Stimulated activated naive CD8-positive, alpha-beta T cell treated with anti-CD3 and anti-CD28 coated beads, Interleukin-15, Interleukin-2, amounts not matched to agents 100 ng/mL and 50 ng/mL, for 24 hours (primary cell): ENCODE measurements around the gene VAT1L.
"Not testable (repeated sequence)": the region's sequence is repeated elsewhere in the genome, so short reads cannot be mapped to it uniquely, and the experiment has no call there.

Source experiments
- H3K27ac Mint-ChIP-seq: one replicate; pipeline ENCODE4 v1.8.0; 2021; ENCODE audit warnings: mild to moderate bottlenecking, mixed read lengths
- H3K27me3 Mint-ChIP-seq: one replicate; pipeline ENCODE4 v1.8.0; 2021; ENCODE audit warnings: mixed read lengths
- H3K36me3 Mint-ChIP-seq: one replicate; pipeline ENCODE4 v1.8.0; 2021; ENCODE audit warnings: low read depth, mixed read lengths
- H3K4me1 Mint-ChIP-seq: one replicate; pipeline ENCODE4 v1.8.0; 2021; ENCODE audit warnings: low read depth, mixed read lengths
- H3K4me3 Mint-ChIP-seq: one replicate; pipeline ENCODE4 v1.8.0; 2021; ENCODE audit warnings: mild to moderate bottlenecking, mixed read lengths
- H3K9me3 Mint-ChIP-seq: one replicate; pipeline ENCODE4 v1.8.0; 2021; ENCODE audit warnings: mixed read lengths

VAT1L gene

GRCh38 chr16:77947590-77947989, 159.2 kb downstream of the VAT1L start:
- H3K27me3 Mint-ChIP-seq, result peaks cover 15% of the 10 kb centered on the region
- not testable (repeated sequence) for H3K4me3 Mint-ChIP-seq, H3K4me1 Mint-ChIP-seq, H3K27ac Mint-ChIP-seq, H3K9me3 Mint-ChIP-seq, H3K36me3 Mint-ChIP-seq

- H3K27ac Mint-ChIP-seq, result no peak overlapping the region
- H3K9me3 Mint-ChIP-seq, result no peaks in the 10 kb centered on the region
- H3K4me3 Mint-ChIP-seq, result no peak overlapping the region
- no peaks in the 10 kb centered on the region for H3K4me1 Mint-ChIP-seq
- H3K27me3 Mint-ChIP-seq, result peaks cover 15% of the 10 kb centered on the region
- H3K36me3 Mint-ChIP-seq, result no peaks in the 10 kb centered on the region
These were observed 160.5 kb downstream of the VAT1L start for GRCh38 chr16:77948835-77949234.

GRCh38 chr16:77949445-77949844, 161.1 kb downstream of the VAT1L start:
- Mint-ChIP-seq H3K4me1 (no peaks in the 10 kb centered on the region), H3K27me3 (peaks cover 15% of the 10 kb centered on the region), H3K4me3 (no peak overlapping the region), H3K9me3 (no peaks in the 10 kb centered on the region), H3K27ac (no peak overlapping the region), H3K36me3 (no peaks in the 10 kb centered on the region)

GRCh38 chr16:77951788-77952187, 163.4 kb downstream of the VAT1L start:
- H3K4me1 Mint-ChIP-seq, result no peaks in the 10 kb centered on the region
- peaks cover 12% of the 10 kb centered on the region for H3K27me3 Mint-ChIP-seq
- H3K9me3 Mint-ChIP-seq, result no peaks in the 10 kb centered on the region
- no peak overlapping the region for H3K4me3 Mint-ChIP-seq
- no peaks in the 10 kb centered on the region for H3K36me3 Mint-ChIP-seq
- H3K27ac Mint-ChIP-seq, result no peak overlapping the region

GRCh38 chr16:77955127-77955526, 166.8 kb downstream of the VAT1L start:
- no peaks in the 10 kb centered on the region for H3K4me1 Mint-ChIP-seq
- no peak overlapping the region for H3K4me3 Mint-ChIP-seq
- no peaks in the 10 kb centered on the region for H3K9me3 Mint-ChIP-seq
- H3K27ac Mint-ChIP-seq, result no peak overlapping the region
- no peaks in the 10 kb centered on the region for H3K36me3 Mint-ChIP-seq
- peaks cover 7% of the 10 kb centered on the region for H3K27me3 Mint-ChIP-seq

- H3K27me3 Mint-ChIP-seq, result peaks cover 11% of the 10 kb centered on the region
- no peaks in the 10 kb centered on the region for H3K4me1 Mint-ChIP-seq
- H3K9me3 Mint-ChIP-seq, result no peaks in the 10 kb centered on the region
- H3K27ac Mint-ChIP-seq, result no peak overlapping the region
- no peak overlapping the region for H3K4me3 Mint-ChIP-seq
- H3K36me3 Mint-ChIP-seq, result no peaks in the 10 kb centered on the region
These were observed 167.9 kb downstream of the VAT1L start for GRCh38 chr16:77956231-77956630.

GRCh38 chr16:77960766-77961165, 172.4 kb downstream of the VAT1L start:
- Mint-ChIP-seq H3K4me3 (no peak overlapping the region), H3K27me3 (peaks cover 29% of the 10 kb centered on the region), H3K27ac (no peak overlapping the region)

GRCh38 chr16:77961814-77962213, 173.4 kb downstream of the VAT1L start:
- Mint-ChIP-seq H3K4me1 (no peaks in the 10 kb centered on the region), H3K9me3 (no peaks in the 10 kb centered on the region), H3K4me3 (no peak overlapping the region), H3K27ac (no peak overlapping the region), H3K36me3 (no peaks in the 10 kb centered on the region), H3K27me3 (peaks cover 33% of the 10 kb centered on the region)

More at GRCh38 chr16:77960766-77961165, 172.4 kb downstream of the VAT1L start:
- Mint-ChIP-seq H3K4me1 (no peaks in the 10 kb centered on the region), H3K9me3 (no peaks in the 10 kb centered on the region), H3K36me3 (no peaks in the 10 kb centered on the region)

GRCh38 chr16:77962689-77963088, 174.3 kb downstream of the VAT1L start:
- Mint-ChIP-seq H3K9me3 (no peaks in the 10 kb centered on the region), H3K36me3 (no peaks in the 10 kb centered on the region), H3K27me3 (peaks cover 33% of the 10 kb centered on the region), H3K4me3 (no peak overlapping the region), H3K4me1 (no peaks in the 10 kb centered on the region), H3K27ac (no peak overlapping the region)

GRCh38 chr16:77963185-77964044, 175.1 kb downstream of the VAT1L start:
- Mint-ChIP-seq H3K27me3 (peaks cover 30% of the 10 kb centered on the region), H3K4me3 (no peak overlapping the region), H3K27ac (no peak overlapping the region), H3K36me3 (no peaks in the 10 kb centered on the region), H3K9me3 (no peaks in the 10 kb centered on the region), H3K4me1 (no peaks in the 10 kb centered on the region)

- H3K27ac Mint-ChIP-seq, result no peak overlapping the region
- H3K4me1 Mint-ChIP-seq, result no peaks in the 10 kb centered on the region
- H3K9me3 Mint-ChIP-seq, result no peaks in the 10 kb centered on the region
- H3K4me3 Mint-ChIP-seq, result no peak overlapping the region
- H3K27me3 Mint-ChIP-seq, result peaks cover 24% of the 10 kb centered on the region
- H3K36me3 Mint-ChIP-seq, result no peaks in the 10 kb centered on the region
These were observed 177.0 kb downstream of the VAT1L start for GRCh38 chr16:77965346-77965745.

- no peaks in the 10 kb centered on the region for H3K36me3 Mint-ChIP-seq
- no peak overlapping the region for H3K27ac Mint-ChIP-seq
- H3K4me3 Mint-ChIP-seq, result no peak overlapping the region
- no peaks in the 10 kb centered on the region for H3K4me1 Mint-ChIP-seq
- peaks cover 17% of the 10 kb centered on the region for H3K27me3 Mint-ChIP-seq
- no peaks in the 10 kb centered on the region for H3K9me3 Mint-ChIP-seq
These were observed 178.9 kb downstream of the VAT1L start for GRCh38 chr16:77967054-77967904.

- peaks cover 6% of the 10 kb centered on the region for H3K27me3 Mint-ChIP-seq
- H3K9me3 Mint-ChIP-seq, result no peaks in the 10 kb centered on the region
- H3K36me3 Mint-ChIP-seq, result no peaks in the 10 kb centered on the region
- no peak overlapping the region for H3K4me3 Mint-ChIP-seq
- H3K27ac Mint-ChIP-seq, result no peak overlapping the region
- H3K4me1 Mint-ChIP-seq, result no peaks in the 10 kb centered on the region
These were observed 181.5 kb downstream of the VAT1L start for GRCh38 chr16:77969861-77970260.

- Mint-ChIP-seq H3K36me3 (no peaks in the 10 kb centered on the region), H3K4me1 (no peaks in the 10 kb centered on the region), H3K27me3 (peaks cover 4% of the 10 kb centered on the region), H3K4me3 (no peak overlapping the region), H3K9me3 (no peaks in the 10 kb centered on the region), H3K27ac (no peak overlapping the region)
These were observed 182.0 kb downstream of the VAT1L start for GRCh38 chr16:77970371-77970770.

- no peaks in the 10 kb centered on the region for H3K36me3 Mint-ChIP-seq
- no peak overlapping the region for H3K4me3 Mint-ChIP-seq
- no peaks in the 10 kb centered on the region for H3K27me3 Mint-ChIP-seq
- no peak overlapping the region for H3K27ac Mint-ChIP-seq
- no peaks in the 10 kb centered on the region for H3K9me3 Mint-ChIP-seq
- H3K4me1 Mint-ChIP-seq, result no peaks in the 10 kb centered on the region
These were observed 183.1 kb downstream of the VAT1L start for GRCh38 chr16:77971306-77972061.
